Ovary (tissue), 3 donors: ENCODE measurements around the gene STT3B.

ENCODE experiments used
- EP300 ChIP-seq: sonication (generic); formaldehyde crosslinking; IDR thresholded peaks from one replicate; pipeline ENCODE4 v1.6.1; 2017; ENCODE audit warnings: antibody characterized with exemption
- POLR2A ChIP-seq: fragments of 450-650 bp; IDR thresholded peaks from one replicate; pipeline ENCODE4 v1.6.1; 2017; ENCODE audit warnings: antibody characterized with exemption, mild to moderate bottlenecking, moderate library complexity
- TF ChIP-seq, protein P1 (sequence below), 3 donors: fragments of 450-650 bp in 2 of 3; fragments of 200-600 bp in 1 of 3; IDR thresholded peaks; one replicate each; pipeline versions ENCODE4 v1.5.1 to v1.8.0; 2016 to 2022; ENCODE audit warnings: antibody characterized with exemption in 3 of 3, mild to moderate bottlenecking in 1 of 3
- donor health status: DM: no; HTN: no; CAD: no.

DNA sequence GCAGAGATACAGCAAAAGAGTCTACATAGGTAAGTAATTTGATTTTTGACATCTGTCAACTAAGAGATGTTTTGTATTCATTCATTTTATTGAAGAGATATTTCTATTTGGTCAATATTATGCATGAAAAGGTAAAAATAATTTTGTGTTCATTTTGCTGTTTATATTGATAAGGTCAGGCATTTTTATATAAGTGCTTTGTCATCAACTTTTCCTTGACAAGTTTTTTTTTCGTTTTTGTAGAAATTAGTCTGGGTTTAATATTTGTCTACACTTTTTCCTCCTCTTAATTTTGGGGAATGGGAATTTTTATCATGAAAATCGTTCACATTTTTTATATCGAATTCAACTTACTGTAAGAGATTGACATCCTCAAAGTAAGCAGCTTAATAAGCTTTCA, 67.7 kb downstream of the STT3B start:
- TF ChIP-seq, protein P1, sequence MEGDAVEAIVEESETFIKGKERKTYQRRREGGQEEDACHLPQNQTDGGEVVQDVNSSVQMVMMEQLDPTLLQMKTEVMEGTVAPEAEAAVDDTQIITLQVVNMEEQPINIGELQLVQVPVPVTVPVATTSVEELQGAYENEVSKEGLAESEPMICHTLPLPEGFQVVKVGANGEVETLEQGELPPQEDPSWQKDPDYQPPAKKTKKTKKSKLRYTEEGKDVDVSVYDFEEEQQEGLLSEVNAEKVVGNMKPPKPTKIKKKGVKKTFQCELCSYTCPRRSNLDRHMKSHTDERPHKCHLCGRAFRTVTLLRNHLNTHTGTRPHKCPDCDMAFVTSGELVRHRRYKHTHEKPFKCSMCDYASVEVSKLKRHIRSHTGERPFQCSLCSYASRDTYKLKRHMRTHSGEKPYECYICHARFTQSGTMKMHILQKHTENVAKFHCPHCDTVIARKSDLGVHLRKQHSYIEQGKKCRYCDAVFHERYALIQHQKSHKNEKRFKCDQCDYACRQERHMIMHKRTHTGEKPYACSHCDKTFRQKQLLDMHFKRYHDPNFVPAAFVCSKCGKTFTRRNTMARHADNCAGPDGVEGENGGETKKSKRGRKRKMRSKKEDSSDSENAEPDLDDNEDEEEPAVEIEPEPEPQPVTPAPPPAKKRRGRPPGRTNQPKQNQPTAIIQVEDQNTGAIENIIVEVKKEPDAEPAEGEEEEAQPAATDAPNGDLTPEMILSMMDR (IDR thresholded peaks at IDR 0.05), result no peak
- TF ChIP-seq POLR2A (no peak), EP300 (no peak)
